Ishikawa (cell line): Measurements from ENCODE around the gene URB1.

Experiments used
- CEBPB ChIP-seq: IDR thresholded peaks from 2 replicates; pipeline ENCODE4 v1.6.1; 2012
- CREB1 ChIP-seq: IDR thresholded peaks from 2 replicates; pipeline ENCODE4 v1.6.1; 2012; ENCODE audit warnings: low read depth
- EGR1 ChIP-seq: IDR thresholded peaks from 2 replicates; pipeline ENCODE4 v1.6.1; 2012
- EP300 ChIP-seq: IDR thresholded peaks from 2 replicates; pipeline ENCODE4 v1.6.1; 2012; ENCODE audit warnings: borderline replicate concordance
- FOXM1 ChIP-seq: IDR thresholded peaks from 2 replicates; pipeline ENCODE4 v1.6.1; 2012; ENCODE audit warnings: low read depth, borderline replicate concordance
- MAX ChIP-seq: IDR thresholded peaks from 2 replicates; pipeline ENCODE4 v1.6.1; 2012
- NFIC ChIP-seq: IDR thresholded peaks from 2 replicates; pipeline ENCODE4 v1.6.1; 2012
- RAD21 ChIP-seq: IDR thresholded peaks from 2 replicates; pipeline ENCODE4 v1.6.1; 2012; ENCODE audit warnings: low read depth
- TAF1 ChIP-seq: IDR thresholded peaks from 2 replicates; pipeline ENCODE4 v1.6.1; 2012; ENCODE audit warnings: low read depth, mild to moderate bottlenecking
- TCF12 ChIP-seq: IDR thresholded peaks from 2 replicates; pipeline ENCODE4 v1.6.1; 2012; ENCODE audit warnings: low read depth
- TEAD4 ChIP-seq: IDR thresholded peaks from 2 replicates; pipeline ENCODE4 v1.6.1; 2012
- TF ChIP-seq, protein P1 (sequence below): IDR thresholded peaks from 2 replicates; pipeline ENCODE4 v1.6.1; 2012; ENCODE audit warnings: low read depth, mild to moderate bottlenecking
- TF ChIP-seq, protein P2 (sequence below): IDR thresholded peaks from 2 replicates; pipeline ENCODE4 v1.6.1; 2012

- TF ChIP-seq FOXM1: no peak
- TF ChIP-seq, protein P1, sequence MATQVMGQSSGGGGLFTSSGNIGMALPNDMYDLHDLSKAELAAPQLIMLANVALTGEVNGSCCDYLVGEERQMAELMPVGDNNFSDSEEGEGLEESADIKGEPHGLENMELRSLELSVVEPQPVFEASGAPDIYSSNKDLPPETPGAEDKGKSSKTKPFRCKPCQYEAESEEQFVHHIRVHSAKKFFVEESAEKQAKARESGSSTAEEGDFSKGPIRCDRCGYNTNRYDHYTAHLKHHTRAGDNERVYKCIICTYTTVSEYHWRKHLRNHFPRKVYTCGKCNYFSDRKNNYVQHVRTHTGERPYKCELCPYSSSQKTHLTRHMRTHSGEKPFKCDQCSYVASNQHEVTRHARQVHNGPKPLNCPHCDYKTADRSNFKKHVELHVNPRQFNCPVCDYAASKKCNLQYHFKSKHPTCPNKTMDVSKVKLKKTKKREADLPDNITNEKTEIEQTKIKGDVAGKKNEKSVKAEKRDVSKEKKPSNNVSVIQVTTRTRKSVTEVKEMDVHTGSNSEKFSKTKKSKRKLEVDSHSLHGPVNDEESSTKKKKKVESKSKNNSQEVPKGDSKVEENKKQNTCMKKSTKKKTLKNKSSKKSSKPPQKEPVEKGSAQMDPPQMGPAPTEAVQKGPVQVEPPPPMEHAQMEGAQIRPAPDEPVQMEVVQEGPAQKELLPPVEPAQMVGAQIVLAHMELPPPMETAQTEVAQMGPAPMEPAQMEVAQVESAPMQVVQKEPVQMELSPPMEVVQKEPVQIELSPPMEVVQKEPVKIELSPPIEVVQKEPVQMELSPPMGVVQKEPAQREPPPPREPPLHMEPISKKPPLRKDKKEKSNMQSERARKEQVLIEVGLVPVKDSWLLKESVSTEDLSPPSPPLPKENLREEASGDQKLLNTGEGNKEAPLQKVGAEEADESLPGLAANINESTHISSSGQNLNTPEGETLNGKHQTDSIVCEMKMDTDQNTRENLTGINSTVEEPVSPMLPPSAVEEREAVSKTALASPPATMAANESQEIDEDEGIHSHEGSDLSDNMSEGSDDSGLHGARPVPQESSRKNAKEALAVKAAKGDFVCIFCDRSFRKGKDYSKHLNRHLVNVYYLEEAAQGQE: no peak
- no peak for TF ChIP-seq RAD21
- TF ChIP-seq CEBPB: no peak
- TF ChIP-seq MAX: no peak
- no peak for TF ChIP-seq CREB1
- no peak for TF ChIP-seq TCF12
- TF ChIP-seq NFIC: no peak
- TF ChIP-seq EP300: no peak
- no peak for TF ChIP-seq TEAD4
- TF ChIP-seq EGR1: no peak
- no peak for TF ChIP-seq TAF1
- TF ChIP-seq, protein P2, sequence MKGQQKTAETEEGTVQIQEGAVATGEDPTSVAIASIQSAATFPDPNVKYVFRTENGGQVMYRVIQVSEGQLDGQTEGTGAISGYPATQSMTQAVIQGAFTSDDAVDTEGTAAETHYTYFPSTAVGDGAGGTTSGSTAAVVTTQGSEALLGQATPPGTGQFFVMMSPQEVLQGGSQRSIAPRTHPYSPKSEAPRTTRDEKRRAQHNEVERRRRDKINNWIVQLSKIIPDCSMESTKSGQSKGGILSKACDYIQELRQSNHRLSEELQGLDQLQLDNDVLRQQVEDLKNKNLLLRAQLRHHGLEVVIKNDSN: no peak
Measured at GRCh38 chr21:32377991-32378390, 14.8 kb downstream of the URB1 start.
